H9 (cell line): ENCODE measurements around the gene MTHFD1L. TPM values are rescaled to one million over a fixed set of nuclear protein-coding genes. Genes with fewer than 3 reads are reported as not detected.

ENCODE experiments used
- DNase-seq: peaks from one replicate; pipeline ENCODE4 v3.0.0-alpha.2; 2017
- H2AFZ ChIP-seq: one replicate; pipeline ENCODE4 v1.6.1; 2013; ENCODE audit warnings: mild to moderate bottlenecking, low read length, control low read depth, moderate library complexity
- H2AK5ac ChIP-seq: 2 replicates; pipeline ENCODE4 v1.6.1; 2013; ENCODE audit warnings: low read length, control low read depth, mixed read lengths; ENCODE audit not compliant: insufficient read length
- H2BK120ac ChIP-seq: one replicate; pipeline ENCODE4 v1.6.1; 2013; ENCODE audit warnings: low read depth, mild to moderate bottlenecking, low read length, control low read depth, inconsistent platforms; ENCODE audit not compliant: poor library complexity, severe bottlenecking
- H2BK12ac ChIP-seq: 2 replicates; pipeline ENCODE4 v1.6.1; 2013; ENCODE audit warnings: low read length, control low read depth, mixed read lengths, low read depth; ENCODE audit not compliant: insufficient read length
- H2BK15ac ChIP-seq: 2 replicates; pipeline ENCODE4 v1.6.1; 2013; ENCODE audit warnings: low read depth, low read length, control low read depth
- H2BK20ac ChIP-seq: one replicate; pipeline ENCODE4 v1.6.1; 2013; ENCODE audit warnings: low read depth, mild to moderate bottlenecking, low read length, control low read depth, inconsistent platforms; ENCODE audit not compliant: poor library complexity, severe bottlenecking
- H2BK5ac ChIP-seq: 2 replicates; pipeline ENCODE4 v1.6.1; 2013; ENCODE audit warnings: low read length, control low read depth, mixed read lengths; ENCODE audit not compliant: insufficient read length
- H3K14ac ChIP-seq: 2 replicates; pipeline ENCODE4 v1.6.1; 2013; ENCODE audit warnings: low read length, control low read depth; ENCODE audit not compliant: insufficient read depth
- H3K18ac ChIP-seq: 2 replicates; pipeline ENCODE4 v1.6.1; 2013; ENCODE audit warnings: low read depth, mild to moderate bottlenecking, mixed read lengths, low read length, control low read depth; ENCODE audit not compliant: insufficient read length
- H3K23ac ChIP-seq: 2 replicates; pipeline ENCODE4 v1.6.1; 2013; ENCODE audit warnings: low read length, control low read depth, mixed read lengths, low read depth; ENCODE audit not compliant: insufficient read length
- H3K23me2 ChIP-seq: 2 replicates; pipeline ENCODE4 v1.6.1; 2013; ENCODE audit warnings: low read depth, mild to moderate bottlenecking, mixed read lengths, low read length, control low read depth; ENCODE audit not compliant: insufficient read length, poor library complexity, severe bottlenecking
- H3K27ac ChIP-seq: 2 replicates; pipeline ENCODE4 v1.5.1; 2013; ENCODE audit warnings: low read length, control low read depth, mixed read lengths, low read depth; ENCODE audit not compliant: insufficient read length
- H3K27me3 ChIP-seq: 2 replicates; pipeline ENCODE4 v1.6.1; 2013; ENCODE audit warnings: low read length, control low read depth, inconsistent platforms; ENCODE audit not compliant: insufficient read depth
- H3K4ac ChIP-seq: 2 replicates; pipeline ENCODE4 v1.6.1; 2013; ENCODE audit warnings: low read depth, mild to moderate bottlenecking, control low read depth, inconsistent platforms, low read length, moderate library complexity
- H3K4me1 ChIP-seq: 2 replicates; pipeline ENCODE4 v1.6.1; 2013; ENCODE audit warnings: low read length, control low read depth, inconsistent platforms; ENCODE audit not compliant: insufficient read depth
- H3K4me2 ChIP-seq: 2 replicates; pipeline ENCODE4 v1.6.1; 2013; ENCODE audit warnings: low read length, control low read depth, mixed read lengths; ENCODE audit not compliant: insufficient read length, insufficient read depth
- H3K56ac ChIP-seq: 2 replicates; pipeline ENCODE4 v1.6.1; 2013; ENCODE audit warnings: low read depth, mild to moderate bottlenecking, mixed read lengths, low read length, control low read depth; ENCODE audit not compliant: insufficient read length
- H3K79me1 ChIP-seq: 2 replicates; pipeline ENCODE4 v1.6.1; 2013; ENCODE audit warnings: low read depth, mild to moderate bottlenecking, moderate library complexity, low read length, control low read depth, inconsistent platforms; ENCODE audit not compliant: insufficient read depth, poor library complexity, severe bottlenecking
- H3K79me2 ChIP-seq: 2 replicates; pipeline ENCODE4 v1.6.1; 2013; ENCODE audit warnings: low read length, control low read depth, inconsistent platforms; ENCODE audit not compliant: insufficient read depth
- H3K9ac ChIP-seq: 2 replicates; pipeline ENCODE4 v1.6.1; 2013; ENCODE audit warnings: low read length, control low read depth, mixed read lengths; ENCODE audit not compliant: insufficient read length; ENCODE audit errors: extremely low read depth
- H3K9me3 ChIP-seq: one replicate; pipeline ENCODE4 v1.6.1; 2013; ENCODE audit warnings: low read depth, low read length, inconsistent platforms; ENCODE audit not compliant: control insufficient read depth
- H3T11ph ChIP-seq: one replicate; pipeline ENCODE4 v1.6.1; 2013; ENCODE audit warnings: mild to moderate bottlenecking, low read length, control low read depth, inconsistent platforms
- H4K20me1 ChIP-seq: one replicate; pipeline ENCODE4 v1.6.1; 2013; ENCODE audit not compliant: control insufficient read depth, insufficient read length, insufficient read depth
- H4K5ac ChIP-seq: 2 replicates; pipeline ENCODE4 v1.6.1; 2013; ENCODE audit warnings: low read depth, mild to moderate bottlenecking, mixed read lengths, low read length, control low read depth; ENCODE audit not compliant: insufficient read length
- H4K8ac ChIP-seq: replicated peaks from 2 replicates; pipeline ENCODE4 v1.6.1; 2013; ENCODE audit warnings: low read length, control low read depth, mixed read lengths, low read depth; ENCODE audit not compliant: insufficient read length
- H4K91ac ChIP-seq: 2 replicates; pipeline ENCODE4 v1.6.1; 2013; ENCODE audit warnings: low read depth, mild to moderate bottlenecking, moderate library complexity, mixed read lengths, low read length, control low read depth; ENCODE audit not compliant: insufficient read length
- H3K27ac Mint-ChIP-seq, 3 experiments: 2 replicates in 2 of 3; 3 replicates in 1 of 3; pipeline ENCODE4 v1.8.0; 2020 to 2021; ENCODE audit warnings: mixed read lengths in 3 of 3, mild to moderate bottlenecking in 1 of 3, moderate library complexity in 1 of 3
- H3K27me3 Mint-ChIP-seq: 2 replicates; pipeline ENCODE4 v1.8.0; 2021; ENCODE audit warnings: low read depth, mild to moderate bottlenecking, moderate library complexity, mixed read lengths
- H3K36me3 Mint-ChIP-seq, 3 experiments: 2 replicates in 2 of 3; 3 replicates in 1 of 3; pipeline ENCODE4 v1.8.0; 2020 to 2021; ENCODE audit warnings: low read depth in 3 of 3, mixed read lengths in 3 of 3; ENCODE audit not compliant: insufficient read depth in 1 of 3
- H3K4me1 Mint-ChIP-seq, 2 experiments: 2 replicates each; pipeline ENCODE4 v1.8.0; 2020; ENCODE audit warnings: mixed read lengths in 2 of 2
- H3K4me3 Mint-ChIP-seq, 2 experiments: 2 replicates in 1 of 2; 3 replicates in 1 of 2; pipeline ENCODE4 v1.8.0; 2020 to 2021; ENCODE audit warnings: mild to moderate bottlenecking in 2 of 2, mixed read lengths in 2 of 2, moderate library complexity in 1 of 2
- H3K9me3 Mint-ChIP-seq, 2 experiments: 2 replicates in 1 of 2; 3 replicates in 1 of 2; pipeline ENCODE4 v1.8.0; 2020; ENCODE audit warnings: mild to moderate bottlenecking in 2 of 2, mixed read lengths in 2 of 2, moderate library complexity in 1 of 2
- CTCF ChIP-seq: fragments of 200-600 bp; sonication (generic); conservative IDR thresholded peaks from 3 replicates; pipeline ENCODE4 v1.8.0; 2021; ENCODE audit warnings: antibody characterized with exemption, mild to moderate bottlenecking
- WGBS: extraction: QIAGEN DNeasy Blood & Tissue Kit; methylation state at CpG from one replicate; pipeline ENCODE4 v1.1.7; 2013; ENCODE audit warnings: missing lambda C conversion rate, low lambda C conversion rate, mixed read lengths; ENCODE audit not compliant: insufficient read length; ENCODE audit errors: extremely low coverage; 5-methylcytosine and 5-hydroxymethylcytosine counted together
- total RNA-seq: library from RNA; stranded (reverse); gene quantifications from 2 replicates; pipeline ENCODE4 v1.2.1, GENCODE V29; 2021

Gene MTHFD1L
- total RNA-seq, 1 experiment from 2014 or later, result 90.2 TPM

- no peak overlapping the region for H3K27ac ChIP-seq
- no peak overlapping the region for H2BK120ac ChIP-seq
- no peak overlapping the region for H2AK5ac ChIP-seq
- H3K23me2 ChIP-seq, result no peaks in the 10 kb centered on the region
- H2BK12ac ChIP-seq, result no peak overlapping the region
- no peak overlapping the region for H2BK15ac ChIP-seq
- peaks cover 22% of the 10 kb centered on the region in 2 experiments for H3K4me1 Mint-ChIP-seq
- H4K5ac ChIP-seq, result no peak overlapping the region
- no peaks in the 10 kb centered on the region for H4K20me1 ChIP-seq
- no peak for TF ChIP-seq CTCF
- no CpG with 5 or more reads among the region's 6 CpGs for WGBS
- no peaks in the 10 kb centered on the region; the same call in 1 of the 2 replicates for H3K4me1 ChIP-seq
- no peaks in the 10 kb centered on the region for H3K9me3 ChIP-seq
- H3K14ac ChIP-seq, result no peak overlapping the region
- no peak overlapping the region for H3K18ac ChIP-seq
- no peak overlapping the region for H3K9ac ChIP-seq
- H3K36me3 Mint-ChIP-seq, result peaks cover 0 to 5% (median 0%) of the 10 kb centered on the region in 3 experiments; a peak in 4 of 7 replicates
- DNase-seq, result no peak
- H3K4me2 ChIP-seq, result no peak overlapping the region
- no peak overlapping the region for H2BK5ac ChIP-seq
- H3K27me3 ChIP-seq, result no peaks in the 10 kb centered on the region
- H4K8ac ChIP-seq, result no peak overlapping the region
- H3K9me3 Mint-ChIP-seq, result peaks cover 2 to 4% of the 10 kb centered on the region in 2 experiments; a peak in 4 of 5 replicates
- H3K4me3 Mint-ChIP-seq, result no peak overlapping the region
- no peak overlapping the region for H3K56ac ChIP-seq
- no peak overlapping the region for H3K4ac ChIP-seq
- no peak overlapping the region for H3T11ph ChIP-seq
- H2BK20ac ChIP-seq, result no peak overlapping the region
- H4K91ac ChIP-seq, result no peak overlapping the region
- peaks cover 1% of the 10 kb centered on the region; the same call in 1 of the 2 replicates for H3K27me3 Mint-ChIP-seq
- no peak overlapping the region for H2AFZ ChIP-seq
- no peaks in the 10 kb centered on the region for H3K79me1 ChIP-seq
- H3K23ac ChIP-seq, result no peak overlapping the region
- H3K79me2 ChIP-seq, result no peaks in the 10 kb centered on the region
- H3K27ac Mint-ChIP-seq, result peak overlapping the region; percentile 1 to 47 (median 46); a peak in 3 of 7 replicates
Measured at GRCh38 chr6:151143806-151144205, 278.3 kb downstream of the MTHFD1L start.
